HEK293 (cell line): ENCODE results near the gene CROCC.

Source experiments
- CTCF ChIA-PET: fragments of 350-600 bp; formaldehyde crosslinking; extraction: SDS; loops from one replicate; lab custom pipeline; 2021; ENCODE audit warnings: antibody characterized with exemption; lab: Yijun Ruan, JAX
- POLR2A ChIA-PET: fragments of 300-600 bp; formaldehyde crosslinking; extraction: SDS; loops from one replicate; lab custom pipeline; 2020; ENCODE audit warnings: antibody characterized with exemption, inconsistent platforms; lab: Yijun Ruan, JAX
- H3K27ac ChIP-seq: fragments of 200-500 bp; sonication (Bioruptor generic); 2 replicates; pipeline ENCODE4 v1.5.1; 2014; ENCODE audit warnings: low read depth, low read length, control low read depth, inconsistent platforms; ENCODE audit errors: extremely low read depth
- H3K36me3 ChIP-seq, 2 experiments: fragments of 200-500 bp in 1 of 2; sonication (Bioruptor generic) in 1 of 2; 1 replicate in 1 of 2; 2 replicates in 1 of 2; pipeline ENCODE4 v1.5.1; 2014 to 2017; ENCODE audit warnings: inconsistent platforms in 2 of 2, low read length in 2 of 2; ENCODE audit not compliant: control insufficient read depth in 2 of 2, insufficient read depth in 1 of 2
- H3K4me1 ChIP-seq: fragments of 200-500 bp; sonication (Bioruptor generic); 2 replicates; pipeline ENCODE4 v1.5.1; 2014; ENCODE audit warnings: mild to moderate bottlenecking, low read length, inconsistent platforms; ENCODE audit not compliant: control insufficient read depth, insufficient read depth
- H3K4me3 ChIP-seq: 2 replicates; pipeline ENCODE4 v1.5.1; 2011; ENCODE audit warnings: low read depth, mild to moderate bottlenecking, control low read depth, low read length, moderate library complexity
- H3K9me3 ChIP-seq: fragments of 200-500 bp; sonication (Bioruptor generic); 2 replicates; pipeline ENCODE4 v1.5.1; 2014; ENCODE audit warnings: low read depth, low read length, inconsistent platforms; ENCODE audit not compliant: control insufficient read depth, insufficient read depth
- EGR2 ChIP-seq: fragments of 450-650 bp; formaldehyde crosslinking; IDR thresholded peaks from 2 replicates; pipeline ENCODE4 v1.5.1; 2016; ENCODE audit warnings: low read depth, missing biosample characterization, missing genetic modification characterization
- GLIS1 ChIP-seq: fragments of 450-650 bp; formaldehyde crosslinking; IDR thresholded peaks from 2 replicates; pipeline ENCODE4 v1.5.1; 2016; ENCODE audit warnings: missing biosample characterization, missing genetic modification characterization
- GLIS2 ChIP-seq: fragments of 450-650 bp; formaldehyde crosslinking; IDR thresholded peaks from 2 replicates; pipeline ENCODE4 v1.5.1; 2016; ENCODE audit warnings: missing biosample characterization, missing genetic modification characterization
- HOXA7 ChIP-seq: sonication (generic); formaldehyde crosslinking; IDR thresholded peaks from 2 replicates; pipeline ENCODE4 v1.8.1; 2022; ENCODE audit warnings: missing genetic modification reagents, borderline replicate concordance
- SCRT2 ChIP-seq: fragments of 450-650 bp; formaldehyde crosslinking; IDR thresholded peaks from 2 replicates; pipeline ENCODE4 v1.5.1; 2016; ENCODE audit warnings: missing biosample characterization, missing genetic modification characterization
- ZFHX2 ChIP-seq: fragments of 450-650 bp; formaldehyde crosslinking; conservative IDR thresholded peaks from 2 replicates; pipeline ENCODE4 v1.5.1; 2016; ENCODE audit warnings: missing biosample characterization, missing genetic modification characterization
- ZIC2 ChIP-seq: fragments of 450-650 bp; formaldehyde crosslinking; IDR thresholded peaks from 2 replicates; pipeline ENCODE4 v1.5.1; 2016; ENCODE audit warnings: missing biosample characterization, missing genetic modification characterization
- ZNF132 ChIP-seq: fragments of 450-650 bp; formaldehyde crosslinking; IDR thresholded peaks from 2 replicates; pipeline ENCODE4 v1.5.1; 2017; ENCODE audit warnings: missing biosample characterization, missing genetic modification characterization, borderline replicate concordance
- ZNF426 ChIP-seq: fragments of 450-650 bp; formaldehyde crosslinking; IDR thresholded peaks from 2 replicates; pipeline ENCODE4 v1.5.1; 2017; ENCODE audit warnings: missing biosample characterization, missing genetic modification characterization, mild to moderate bottlenecking, inconsistent platforms, moderate library complexity
- ZNF501 ChIP-seq: fragments of 450-650 bp; formaldehyde crosslinking; IDR thresholded peaks from 2 replicates; pipeline ENCODE4 v1.5.1; 2016; ENCODE audit warnings: missing biosample characterization, missing genetic modification characterization
- ZNF521 ChIP-seq: fragments of 450-650 bp; formaldehyde crosslinking; IDR thresholded peaks from 2 replicates; pipeline ENCODE4 v1.5.1; 2017; ENCODE audit warnings: missing biosample characterization, mild to moderate bottlenecking, missing genetic modification characterization
- ZNF530 ChIP-seq: fragments of 450-650 bp; formaldehyde crosslinking; IDR thresholded peaks from 2 replicates; pipeline ENCODE4 v1.5.1; 2016; ENCODE audit warnings: low read depth, missing biosample characterization, missing genetic modification characterization
- ZNF623 ChIP-seq: fragments of 450-650 bp; formaldehyde crosslinking; IDR thresholded peaks from 2 replicates; pipeline ENCODE4 v1.5.1; 2016; ENCODE audit warnings: missing biosample characterization, missing genetic modification characterization
- ZNF664 ChIP-seq: fragments of 450-650 bp; formaldehyde crosslinking; IDR thresholded peaks from 2 replicates; pipeline ENCODE4 v1.5.1; 2016; ENCODE audit warnings: missing biosample characterization, missing genetic modification characterization
- ZNF792 ChIP-seq: fragments of 450-650 bp; formaldehyde crosslinking; IDR thresholded peaks from 2 replicates; pipeline ENCODE4 v1.5.1; 2016; ENCODE audit warnings: missing biosample characterization, missing genetic modification characterization
- TF ChIP-seq, protein P1 (sequence below): fragments of 450-650 bp; formaldehyde crosslinking; IDR thresholded peaks from 2 replicates; pipeline ENCODE4 v1.5.1; 2016; ENCODE audit warnings: missing biosample characterization, missing genetic modification characterization
- TF ChIP-seq, protein P2 (sequence below): fragments of 450-650 bp; formaldehyde crosslinking; IDR thresholded peaks from 2 replicates; pipeline ENCODE4 v1.5.1; 2017; ENCODE audit warnings: missing biosample characterization, mild to moderate bottlenecking, missing genetic modification characterization, moderate library complexity
- TF ChIP-seq, protein P3 (sequence below): fragments of 450-650 bp; formaldehyde crosslinking; IDR thresholded peaks from 2 replicates; pipeline ENCODE4 v1.5.1; 2016; ENCODE audit warnings: missing biosample characterization, missing genetic modification characterization
- TF ChIP-seq, protein P4 (sequence below): fragments of 450-650 bp; formaldehyde crosslinking; IDR thresholded peaks from 2 replicates; pipeline ENCODE4 v1.5.1; 2016; ENCODE audit warnings: missing biosample characterization, missing genetic modification characterization

CROCC gene

DNA sequence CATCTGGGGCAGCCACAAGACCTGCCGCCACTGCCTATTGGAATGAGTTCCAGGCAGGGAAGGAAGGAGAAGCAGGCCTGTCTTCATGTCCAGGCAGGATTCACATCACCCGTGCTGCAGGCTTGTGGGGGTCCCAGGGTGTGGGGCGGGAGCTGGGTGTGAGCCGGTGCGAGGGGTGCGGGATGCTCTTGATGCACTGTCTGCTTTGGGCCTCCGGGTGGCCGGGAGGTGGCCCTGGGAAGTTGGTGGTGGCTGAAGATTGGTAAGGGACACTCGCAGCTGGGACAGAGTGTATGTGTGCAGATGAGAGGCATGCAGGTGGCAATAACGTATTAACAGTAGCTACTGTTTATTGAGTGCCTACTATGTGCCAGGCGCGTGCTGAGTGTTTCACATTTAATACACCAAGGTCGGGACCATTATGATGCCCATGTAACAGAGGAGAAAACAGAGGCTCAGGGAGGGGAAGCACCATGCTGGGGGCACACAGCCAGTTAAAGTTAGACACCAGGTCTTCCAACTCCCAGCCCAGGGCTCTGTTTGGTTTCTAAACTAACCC is 3.3 kb downstream of the CROCC start (continued):
- TF ChIP-seq, protein P1, sequence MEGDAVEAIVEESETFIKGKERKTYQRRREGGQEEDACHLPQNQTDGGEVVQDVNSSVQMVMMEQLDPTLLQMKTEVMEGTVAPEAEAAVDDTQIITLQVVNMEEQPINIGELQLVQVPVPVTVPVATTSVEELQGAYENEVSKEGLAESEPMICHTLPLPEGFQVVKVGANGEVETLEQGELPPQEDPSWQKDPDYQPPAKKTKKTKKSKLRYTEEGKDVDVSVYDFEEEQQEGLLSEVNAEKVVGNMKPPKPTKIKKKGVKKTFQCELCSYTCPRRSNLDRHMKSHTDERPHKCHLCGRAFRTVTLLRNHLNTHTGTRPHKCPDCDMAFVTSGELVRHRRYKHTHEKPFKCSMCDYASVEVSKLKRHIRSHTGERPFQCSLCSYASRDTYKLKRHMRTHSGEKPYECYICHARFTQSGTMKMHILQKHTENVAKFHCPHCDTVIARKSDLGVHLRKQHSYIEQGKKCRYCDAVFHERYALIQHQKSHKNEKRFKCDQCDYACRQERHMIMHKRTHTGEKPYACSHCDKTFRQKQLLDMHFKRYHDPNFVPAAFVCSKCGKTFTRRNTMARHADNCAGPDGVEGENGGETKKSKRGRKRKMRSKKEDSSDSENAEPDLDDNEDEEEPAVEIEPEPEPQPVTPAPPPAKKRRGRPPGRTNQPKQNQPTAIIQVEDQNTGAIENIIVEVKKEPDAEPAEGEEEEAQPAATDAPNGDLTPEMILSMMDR (tag by site-specific recombination) = 0 out of 2 replicates have a peak, but pooled peaks have one; percentile 29
- TF ChIP-seq, protein P2, sequence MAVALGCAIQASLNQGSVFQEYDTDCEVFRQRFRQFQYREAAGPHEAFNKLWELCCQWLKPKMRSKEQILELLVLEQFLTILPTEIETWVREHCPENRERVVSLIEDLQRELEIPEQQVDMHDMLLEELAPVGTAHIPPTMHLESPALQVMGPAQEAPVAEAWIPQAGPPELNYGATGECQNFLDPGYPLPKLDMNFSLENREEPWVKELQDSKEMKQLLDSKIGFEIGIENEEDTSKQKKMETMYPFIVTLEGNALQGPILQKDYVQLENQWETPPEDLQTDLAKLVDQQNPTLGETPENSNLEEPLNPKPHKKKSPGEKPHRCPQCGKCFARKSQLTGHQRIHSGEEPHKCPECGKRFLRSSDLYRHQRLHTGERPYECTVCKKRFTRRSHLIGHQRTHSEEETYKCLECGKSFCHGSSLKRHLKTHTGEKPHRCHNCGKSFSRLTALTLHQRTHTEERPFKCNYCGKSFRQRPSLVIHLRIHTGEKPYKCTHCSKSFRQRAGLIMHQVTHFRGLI (tag by site-specific recombination) = no peak
- TF ChIP-seq ZNF501 (tag by site-specific recombination) = no peak
- 0 out of 2 replicates have a peak, but pooled peaks have one; percentile 22 for TF ChIP-seq GLIS2 (tag by site-specific recombination)
- TF ChIP-seq ZNF792 (tag by site-specific recombination) = no peak
- no peak for TF ChIP-seq ZNF623 (tag by site-specific recombination)
- 0 out of 2 replicates have a peak, but pooled peaks have one; percentile 69 for TF ChIP-seq ZNF664 (tag by site-specific recombination)
- TF ChIP-seq ZNF426 (tag by site-specific recombination) = no peak

DNA sequence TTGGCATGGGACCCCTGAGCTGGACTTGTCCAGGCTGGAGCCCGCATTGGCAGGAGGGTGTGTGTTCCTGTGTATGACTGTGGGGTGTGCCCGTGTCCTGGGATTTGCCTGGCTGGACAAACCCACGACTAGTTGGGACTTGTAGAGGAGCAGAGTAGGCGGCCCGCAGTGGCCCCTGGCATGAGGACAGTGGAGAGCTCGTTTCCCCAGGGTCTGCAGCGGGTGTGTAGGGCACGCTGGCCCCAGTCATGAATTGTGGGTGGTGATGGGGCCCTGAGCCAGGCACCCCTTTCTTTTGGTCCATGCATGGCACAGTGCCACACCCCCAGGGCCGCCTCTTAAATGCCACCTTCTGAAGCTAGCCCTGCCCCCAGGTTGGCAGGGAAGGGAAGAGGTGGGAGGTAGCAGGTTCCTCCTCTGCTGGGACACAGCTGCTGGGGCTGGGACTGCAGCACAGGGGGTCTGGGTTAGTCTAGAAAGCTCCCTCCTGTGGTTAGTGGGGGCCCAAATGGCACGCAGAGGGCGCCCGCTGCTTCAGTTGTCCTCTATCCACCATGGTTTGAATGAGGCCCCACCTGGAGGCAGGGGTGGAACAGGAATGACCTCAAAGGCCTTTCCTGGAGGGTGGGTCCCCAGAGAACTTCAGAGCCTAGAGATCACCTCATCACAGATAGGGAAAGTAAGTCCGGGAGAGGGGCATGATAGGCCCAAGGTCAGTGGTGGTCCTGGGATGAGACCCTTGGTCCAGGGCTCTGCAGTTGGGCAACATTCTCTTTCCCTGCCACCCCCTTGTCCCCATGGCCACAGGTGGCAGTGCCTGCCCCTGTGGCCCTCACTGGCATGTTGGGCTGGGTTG is 4.1 kb downstream of the CROCC start:
- ChIA-PET CTCF (interaction anchor here (1.0 kb wide), 1 partner anchor 26 kb away, joined by 8 read pairs; no protein-coding TSS in a partner anchor), POLR2A (no interaction called here)
- H3K4me1 ChIP-seq = peaks cover 4% of the 10 kb centered on the region; the same call in 1 of the 2 replicates
- peaks cover 0 to 7% of the 10 kb centered on the region in 2 experiments; a peak in 1 of 3 replicates for H3K36me3 ChIP-seq
- no peak overlapping the region for H3K4me3 ChIP-seq
- H3K9me3 ChIP-seq = no peaks in the 10 kb centered on the region
- TF ChIP-seq ZNF132 (no peak), SCRT2 (tag by site-specific recombination) (peak; percentile 42; the same call in 1 of the 2 replicates), ZNF530 (tag by site-specific recombination) (no peak), ZNF521 (tag by site-specific recombination) (no peak), ZIC2 (tag by site-specific recombination) (peak; percentile 76), ZFHX2 (tag by site-specific recombination) (peak; percentile 79), EGR2 (peak; percentile 60), GLIS1 (tag by site-specific recombination) (peak; percentile 72), HOXA7 (CRISPR knock-in tag) (no peak)
- TF ChIP-seq, protein P3, sequence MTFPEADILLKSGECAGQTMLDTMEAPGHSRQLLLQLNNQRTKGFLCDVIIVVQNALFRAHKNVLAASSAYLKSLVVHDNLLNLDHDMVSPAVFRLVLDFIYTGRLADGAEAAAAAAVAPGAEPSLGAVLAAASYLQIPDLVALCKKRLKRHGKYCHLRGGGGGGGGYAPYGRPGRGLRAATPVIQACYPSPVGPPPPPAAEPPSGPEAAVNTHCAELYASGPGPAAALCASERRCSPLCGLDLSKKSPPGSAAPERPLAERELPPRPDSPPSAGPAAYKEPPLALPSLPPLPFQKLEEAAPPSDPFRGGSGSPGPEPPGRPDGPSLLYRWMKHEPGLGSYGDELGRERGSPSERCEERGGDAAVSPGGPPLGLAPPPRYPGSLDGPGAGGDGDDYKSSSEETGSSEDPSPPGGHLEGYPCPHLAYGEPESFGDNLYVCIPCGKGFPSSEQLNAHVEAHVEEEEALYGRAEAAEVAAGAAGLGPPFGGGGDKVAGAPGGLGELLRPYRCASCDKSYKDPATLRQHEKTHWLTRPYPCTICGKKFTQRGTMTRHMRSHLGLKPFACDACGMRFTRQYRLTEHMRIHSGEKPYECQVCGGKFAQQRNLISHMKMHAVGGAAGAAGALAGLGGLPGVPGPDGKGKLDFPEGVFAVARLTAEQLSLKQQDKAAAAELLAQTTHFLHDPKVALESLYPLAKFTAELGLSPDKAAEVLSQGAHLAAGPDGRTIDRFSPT (tag by site-specific recombination) = peak; percentile 46; the same call in 1 of the 2 replicates
- TF ChIP-seq, protein P4, sequence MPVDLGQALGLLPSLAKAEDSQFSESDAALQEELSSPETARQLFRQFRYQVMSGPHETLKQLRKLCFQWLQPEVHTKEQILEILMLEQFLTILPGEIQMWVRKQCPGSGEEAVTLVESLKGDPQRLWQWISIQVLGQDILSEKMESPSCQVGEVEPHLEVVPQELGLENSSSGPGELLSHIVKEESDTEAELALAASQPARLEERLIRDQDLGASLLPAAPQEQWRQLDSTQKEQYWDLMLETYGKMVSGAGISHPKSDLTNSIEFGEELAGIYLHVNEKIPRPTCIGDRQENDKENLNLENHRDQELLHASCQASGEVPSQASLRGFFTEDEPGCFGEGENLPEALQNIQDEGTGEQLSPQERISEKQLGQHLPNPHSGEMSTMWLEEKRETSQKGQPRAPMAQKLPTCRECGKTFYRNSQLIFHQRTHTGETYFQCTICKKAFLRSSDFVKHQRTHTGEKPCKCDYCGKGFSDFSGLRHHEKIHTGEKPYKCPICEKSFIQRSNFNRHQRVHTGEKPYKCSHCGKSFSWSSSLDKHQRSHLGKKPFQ (tag by site-specific recombination) = no peak
- TF ChIP-seq, all 188 proteins: peak for 6
- no peak overlapping the region for H3K27ac ChIP-seq
